Activated naive CD8-positive, alpha-beta T cell treated with anti-CD3 and anti-CD28 coated beads, Interleukin-2, amount 50 U/mL, for 24 hours (primary cell): Measurements from ENCODE around the gene MED29.
A peak's percentile ranks its signal among the peaks of the same experiment; 100 is the strongest.

Experiments
- ATAC-seq: fragments of 150-1000 bp; cut with Tn5 transposase; one replicate; pipeline ENCODE4 v1.10.0; 2021
- DNase-seq: peaks from one replicate; pipeline ENCODE4 v3.0.0; 2021
- H3K27ac Mint-ChIP-seq: one replicate; pipeline ENCODE4 v1.8.0; 2021; ENCODE audit warnings: mild to moderate bottlenecking, mixed read lengths
- H3K27me3 Mint-ChIP-seq: one replicate; pipeline ENCODE4 v1.8.0; 2021; ENCODE audit warnings: mixed read lengths
- H3K36me3 Mint-ChIP-seq: one replicate; pipeline ENCODE4 v1.8.0; 2021; ENCODE audit warnings: low read depth, mixed read lengths
- H3K4me1 Mint-ChIP-seq: one replicate; pipeline ENCODE4 v1.8.0; 2021; ENCODE audit warnings: mixed read lengths
- H3K4me3 Mint-ChIP-seq: one replicate; pipeline ENCODE4 v1.8.0; 2021; ENCODE audit warnings: mild to moderate bottlenecking, moderate library complexity, mixed read lengths
- H3K9me3 Mint-ChIP-seq: one replicate; pipeline ENCODE4 v1.8.0; 2021; ENCODE audit warnings: mixed read lengths

The MED29 gene

DNA sequence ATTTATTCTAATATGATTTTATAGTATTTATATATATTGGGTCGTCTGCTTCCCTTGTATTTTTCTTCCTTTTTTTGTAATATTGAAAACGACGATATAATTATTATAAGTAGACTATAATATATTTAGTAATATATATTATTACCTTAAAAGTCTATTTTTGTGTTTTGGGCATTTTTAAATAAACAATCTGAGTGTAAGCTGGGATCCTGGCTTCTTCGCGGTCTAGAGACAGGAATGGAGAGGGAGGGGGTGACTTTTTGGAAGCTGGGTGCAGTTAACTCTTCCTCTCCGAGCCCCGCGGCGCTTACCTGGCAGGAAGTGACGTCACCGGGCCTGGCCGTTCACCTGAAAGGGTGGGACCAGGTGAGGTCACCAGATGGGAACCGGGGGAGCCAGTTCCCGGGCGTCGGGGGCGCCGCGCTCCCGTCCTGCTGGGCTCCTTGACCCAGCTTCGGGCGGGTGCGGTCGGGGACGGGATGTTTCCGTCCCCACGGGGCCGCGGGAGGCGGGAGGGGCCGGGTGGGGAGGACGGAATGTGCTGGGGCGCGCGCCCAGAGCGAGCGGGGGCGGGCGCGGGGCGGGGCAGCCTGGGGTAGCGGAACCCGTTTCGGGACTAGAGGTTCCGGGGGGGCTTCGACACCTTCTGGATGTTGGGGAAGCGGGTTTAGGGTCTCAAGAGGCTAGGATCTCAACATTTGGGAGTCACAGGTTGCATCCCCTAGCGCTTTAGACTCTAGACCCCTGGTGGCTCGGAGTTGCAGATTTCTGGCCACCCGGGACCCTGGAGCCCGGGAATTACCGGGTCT is 18.2 kb downstream of the MED29 start:
- DNase-seq (peak; percentile 81), ATAC-seq (no peak)
- Mint-ChIP-seq H3K27ac (peak overlapping the region; percentile 95), H3K4me1 (peaks cover 60% of the 10 kb centered on the region), H3K9me3 (no peaks in the 10 kb centered on the region), H3K4me3 (peak overlapping the region; percentile 86), H3K36me3 (peaks cover 17% of the 10 kb centered on the region), H3K27me3 (peaks cover 2% of the 10 kb centered on the region)

DNA sequence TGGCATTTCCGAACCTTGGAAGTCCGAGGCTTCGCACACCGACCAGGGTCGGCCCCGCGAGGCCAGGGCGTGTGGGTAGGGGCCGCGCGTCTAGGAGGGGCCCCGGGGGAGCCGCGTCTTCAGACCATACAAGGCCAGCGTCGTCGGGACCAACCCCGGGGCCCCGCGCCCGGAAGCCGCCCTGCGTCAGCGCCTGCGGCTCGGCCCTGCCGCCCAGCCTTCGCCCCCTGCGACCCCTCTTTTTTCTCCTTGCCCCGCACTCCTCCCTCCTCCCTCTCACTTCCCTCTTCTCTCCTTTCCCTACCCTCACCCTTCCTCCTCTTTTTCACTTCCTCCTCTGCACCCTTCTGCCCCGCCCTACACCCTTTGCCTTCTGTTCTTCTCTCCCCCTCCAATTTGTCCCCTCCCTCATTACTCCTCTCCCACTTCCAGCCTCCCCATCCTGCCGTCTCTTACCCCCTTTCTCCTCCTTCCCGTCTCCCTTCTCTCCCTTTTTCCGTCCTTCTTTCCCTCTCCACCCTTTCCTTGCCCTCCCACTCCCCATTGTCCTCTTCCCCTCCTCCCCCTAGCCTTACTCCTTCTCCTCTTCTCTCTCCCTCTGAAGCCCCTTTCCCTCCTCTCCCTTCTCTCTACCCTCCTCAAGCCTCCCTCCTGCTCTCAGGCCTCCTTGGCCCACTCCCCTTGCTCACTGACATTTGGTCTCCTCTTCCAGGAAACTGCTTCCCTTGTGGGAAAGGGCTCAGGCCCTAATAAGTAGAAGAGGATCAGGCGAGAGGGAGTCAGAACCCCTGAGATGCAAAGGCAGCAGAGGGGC is 19.0 kb downstream of the MED29 start:
- peak overlapping the region; percentile 86 for H3K4me3 Mint-ChIP-seq
- H3K36me3 Mint-ChIP-seq: peaks cover 17% of the 10 kb centered on the region
- H3K9me3 Mint-ChIP-seq: no peaks in the 10 kb centered on the region
- peaks cover 55% of the 10 kb centered on the region for H3K4me1 Mint-ChIP-seq
- peak; percentile 77 for DNase-seq
- peak overlapping the region; percentile 95 for H3K27ac Mint-ChIP-seq
- H3K27me3 Mint-ChIP-seq: peaks cover 2% of the 10 kb centered on the region
- peak; percentile 21 for ATAC-seq

DNA sequence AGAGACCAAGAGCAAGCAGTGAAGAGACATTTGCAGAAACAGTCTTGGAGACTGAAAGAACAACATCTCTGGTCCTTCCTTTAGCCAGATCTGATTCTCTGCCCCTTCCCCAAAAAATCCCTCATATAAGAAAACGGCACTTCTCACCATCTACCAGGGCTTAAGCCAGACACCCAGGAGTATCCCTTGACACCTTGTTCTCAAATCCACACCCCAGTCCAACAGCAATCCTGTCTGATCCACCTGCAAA is 19.6 kb downstream of the MED29 start:
- peaks cover 2% of the 10 kb centered on the region for H3K27me3 Mint-ChIP-seq
- DNase-seq (no peak), ATAC-seq (no peak)
- peak overlapping the region; percentile 86 for H3K4me3 Mint-ChIP-seq
- H3K4me1 Mint-ChIP-seq: peaks cover 50% of the 10 kb centered on the region
- peaks cover 17% of the 10 kb centered on the region for H3K36me3 Mint-ChIP-seq
- H3K27ac Mint-ChIP-seq: peak overlapping the region; percentile 95
- no peaks in the 10 kb centered on the region for H3K9me3 Mint-ChIP-seq

DNA sequence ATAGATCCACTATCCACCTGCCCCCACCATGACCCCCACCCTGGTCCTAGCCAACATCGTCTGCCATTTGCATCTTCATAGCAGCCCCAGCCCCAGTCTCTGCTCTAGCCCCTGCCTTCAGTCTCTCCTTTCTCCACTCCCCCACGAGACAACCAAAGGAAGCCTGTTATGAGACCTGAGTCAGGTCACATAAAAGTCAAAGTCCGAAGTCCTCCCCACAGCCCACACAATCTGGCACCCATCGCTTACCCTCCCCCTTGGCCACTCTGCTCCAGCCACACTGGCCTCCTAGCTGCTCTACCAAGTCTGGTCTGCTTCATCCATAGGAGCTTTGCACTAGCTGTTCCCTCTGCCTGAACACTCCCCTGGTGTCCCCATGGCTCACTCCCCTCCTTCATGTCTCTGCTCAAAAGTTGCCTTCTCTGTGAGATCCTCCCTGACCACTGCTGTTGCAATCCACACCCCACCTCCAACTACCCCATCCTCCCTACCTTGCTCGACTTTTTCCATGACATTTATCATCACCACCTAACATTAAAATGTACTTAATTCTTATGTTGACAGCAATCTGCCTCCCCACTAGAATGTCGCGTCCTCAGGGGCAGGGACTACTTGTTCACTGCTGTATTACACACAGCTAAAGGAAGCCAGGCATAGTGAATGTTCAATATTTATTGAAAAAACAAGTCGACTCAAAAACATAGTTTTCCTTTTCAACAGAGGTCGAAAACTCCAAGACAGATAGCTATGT is 20.1 kb downstream of the MED29 start:
- peak overlapping the region; percentile 86 for H3K4me3 Mint-ChIP-seq
- H3K27me3 Mint-ChIP-seq: peaks cover 2% of the 10 kb centered on the region
- no peaks in the 10 kb centered on the region for H3K9me3 Mint-ChIP-seq
- H3K4me1 Mint-ChIP-seq: peaks cover 45% of the 10 kb centered on the region
- ATAC-seq: no peak
- H3K36me3 Mint-ChIP-seq: peaks cover 17% of the 10 kb centered on the region
- peak overlapping the region; percentile 95 for H3K27ac Mint-ChIP-seq
- no peak for DNase-seq

DNA sequence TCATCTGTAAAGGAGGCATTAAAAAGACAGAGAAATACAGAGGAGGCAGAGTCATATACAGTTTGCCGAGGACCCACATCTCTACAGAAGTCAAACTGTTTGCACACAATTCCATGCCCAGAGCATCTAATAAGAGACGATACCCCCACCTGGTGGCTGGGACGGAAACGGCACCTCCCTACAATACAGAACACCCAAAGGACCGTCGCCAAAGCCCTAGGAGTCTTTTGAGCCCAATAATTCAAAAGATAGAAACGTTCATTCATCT is 20.6 kb downstream of the MED29 start:
- H3K4me3 Mint-ChIP-seq: peak overlapping the region; percentile 86
- peaks cover 17% of the 10 kb centered on the region for H3K36me3 Mint-ChIP-seq
- no peaks in the 10 kb centered on the region for H3K9me3 Mint-ChIP-seq
- peak; percentile 90 for DNase-seq
- peaks cover 44% of the 10 kb centered on the region for H3K4me1 Mint-ChIP-seq
- peak overlapping the region; percentile 95 for H3K27ac Mint-ChIP-seq
- peak; percentile 55 for ATAC-seq
- peaks cover 2% of the 10 kb centered on the region for H3K27me3 Mint-ChIP-seq

DNA sequence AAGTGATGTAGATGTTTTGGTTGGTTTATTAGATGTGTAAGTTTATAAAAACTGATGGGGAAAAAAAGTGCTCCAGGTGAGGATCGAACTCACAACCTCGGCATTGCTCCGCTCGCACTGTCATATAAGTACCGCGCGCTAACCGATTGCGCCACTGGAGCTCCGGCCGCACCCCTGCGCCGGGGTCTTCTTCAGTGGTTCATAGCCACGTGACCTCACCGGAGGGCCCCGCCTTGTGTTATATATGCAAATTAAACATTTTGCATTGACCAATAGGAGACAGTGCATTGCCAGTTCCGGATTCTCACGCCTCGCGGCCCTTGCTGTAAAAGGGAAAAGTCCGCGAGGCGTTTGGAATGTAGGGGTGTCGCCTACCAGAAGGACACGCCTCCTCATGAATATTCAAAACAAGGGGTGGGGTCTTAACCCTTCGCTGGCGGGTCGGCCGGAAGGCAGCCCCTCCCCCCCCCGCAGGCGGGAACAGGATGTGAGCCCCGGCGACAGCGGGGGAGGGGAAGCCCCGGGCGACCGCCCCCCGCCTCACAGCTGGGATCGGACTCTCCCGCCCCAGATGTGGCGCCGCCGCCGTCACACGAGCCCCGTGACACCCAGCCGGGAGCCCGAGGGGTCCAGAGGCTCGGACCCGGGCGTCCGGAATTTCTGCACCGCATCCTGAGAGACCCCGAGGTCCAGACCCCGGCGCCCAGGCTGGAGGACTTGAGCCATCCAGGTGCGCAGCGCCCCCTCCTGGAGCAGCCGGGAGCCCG is 21.1 kb downstream of the MED29 start, which contains the start of gene PLEKHG2:
Gene PLEKHG2 (plus strand): TSS at position 570 of the 767 bp plus-strand sequence. CDS start 1,418 bp downstream, outside the sequence.
- H3K36me3 Mint-ChIP-seq: peaks cover 14% of the 10 kb centered on the region
- peak; percentile 97 for DNase-seq
- no peaks in the 10 kb centered on the region for H3K9me3 Mint-ChIP-seq

DNA sequence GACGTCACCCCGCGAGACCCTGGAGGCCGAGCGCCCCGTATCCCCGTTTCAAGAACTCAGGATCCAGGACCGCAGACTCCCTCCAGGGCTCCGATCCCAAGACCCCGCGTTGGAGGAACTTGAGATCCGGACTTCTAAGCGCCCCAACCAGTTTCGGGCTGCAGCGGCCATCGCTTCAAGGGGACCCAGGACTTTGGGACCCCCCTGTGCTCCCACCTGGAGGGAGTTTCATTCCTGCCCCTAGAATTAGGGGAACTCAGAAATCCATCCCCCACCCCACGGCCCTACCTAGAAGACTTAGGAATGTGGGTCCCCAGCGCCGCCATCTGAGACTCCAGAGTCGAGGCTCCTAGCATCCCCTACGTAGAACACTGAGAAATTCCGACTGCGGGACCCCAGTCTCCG is 21.7 kb downstream of the MED29 start:
- Mint-ChIP-seq H3K27me3 (peaks cover 2% of the 10 kb centered on the region), H3K4me3 (peak overlapping the region; percentile 86), H3K36me3 (peaks cover 12% of the 10 kb centered on the region), H3K27ac (peak overlapping the region; percentile 31), H3K4me1 (peaks cover 42% of the 10 kb centered on the region), H3K9me3 (no peaks in the 10 kb centered on the region)
- ATAC-seq (no peak), DNase-seq (no peak)

More for the DNA sequence above, 21.1 kb downstream of the MED29 start, which contains the start of gene PLEKHG2:
- Mint-ChIP-seq H3K4me1 (peaks cover 44% of the 10 kb centered on the region), H3K27ac (peak within 1 kb of the TSS; percentile 95), H3K4me3 (peak within 1 kb of the TSS; percentile 86), H3K27me3 (peaks cover 2% of the 10 kb centered on the region)
- peak; percentile 72 for ATAC-seq

DNA sequence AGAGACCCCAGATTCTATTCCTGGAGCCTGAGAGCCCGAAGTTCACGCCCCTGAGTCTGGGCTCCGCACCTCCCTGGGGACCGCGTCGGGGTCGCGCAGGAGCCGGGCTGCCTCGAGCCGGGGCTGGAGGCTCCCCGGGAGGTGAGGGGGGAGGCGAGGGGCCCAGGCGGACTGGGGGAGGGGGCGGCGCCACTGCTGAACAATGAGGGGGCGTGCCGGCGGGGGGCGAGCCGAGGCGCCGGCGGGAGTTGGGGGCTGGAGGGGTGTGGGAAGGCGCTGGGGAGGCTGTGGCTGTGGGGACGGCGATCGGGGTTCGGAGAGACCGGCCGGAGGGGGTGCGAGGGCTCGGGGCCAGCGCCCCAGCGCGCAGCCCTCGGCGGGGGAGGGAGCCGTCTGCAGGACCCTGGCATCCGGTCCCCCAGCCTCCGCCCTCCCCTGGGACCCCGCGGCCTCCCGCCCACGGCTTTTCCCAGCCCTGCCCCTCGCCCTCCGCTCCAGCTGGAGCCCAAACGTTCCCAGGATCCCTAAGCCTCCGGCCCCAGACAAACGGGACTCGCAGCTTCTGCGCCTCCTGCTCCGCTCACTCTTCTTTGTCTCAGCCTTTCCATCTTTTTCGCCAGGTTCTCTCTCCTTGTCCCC is 22.2 kb downstream of the MED29 start:
- peaks cover 2% of the 10 kb centered on the region for H3K27me3 Mint-ChIP-seq
- no peaks in the 10 kb centered on the region for H3K9me3 Mint-ChIP-seq
- peaks cover 8% of the 10 kb centered on the region for H3K36me3 Mint-ChIP-seq
- H3K27ac Mint-ChIP-seq: peak overlapping the region; percentile 78
- H3K4me3 Mint-ChIP-seq: peak overlapping the region; percentile 86
- DNase-seq: no peak
- peaks cover 41% of the 10 kb centered on the region for H3K4me1 Mint-ChIP-seq
- no peak for ATAC-seq

DNA sequence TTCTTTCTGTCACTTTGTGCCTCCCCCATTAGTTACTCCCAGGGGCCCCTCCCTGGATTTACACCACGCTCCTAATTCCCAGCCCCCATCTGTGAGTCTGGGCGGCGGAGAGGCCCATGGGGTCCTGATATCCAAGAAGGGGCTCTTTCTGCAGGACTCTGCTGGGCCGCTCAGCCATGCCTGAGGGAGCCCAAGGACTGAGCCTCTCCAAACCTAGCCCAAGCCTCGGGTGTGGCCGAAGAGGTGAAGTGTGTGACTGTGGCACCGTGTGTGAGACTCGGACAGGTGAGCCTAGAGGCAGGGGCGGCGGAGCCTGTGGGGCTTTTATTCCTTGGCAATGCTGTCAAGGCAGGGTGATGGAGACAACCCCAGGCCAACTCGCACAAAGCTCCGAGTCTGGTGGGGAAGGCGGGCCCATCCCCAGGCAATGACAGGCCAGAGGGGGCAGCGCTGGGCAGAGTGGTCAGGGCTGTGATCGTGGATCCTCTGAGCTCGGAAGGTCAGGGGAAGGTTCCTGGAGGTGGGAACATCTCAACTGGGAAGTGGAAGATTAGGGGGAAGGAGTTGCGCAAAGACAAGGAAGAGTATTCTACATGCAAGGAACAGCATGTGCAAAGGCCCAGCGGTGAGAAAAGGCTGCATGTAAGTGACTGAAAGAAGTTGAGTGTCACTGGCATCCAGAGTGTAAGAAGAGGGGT is 22.9 kb downstream of the MED29 start:
- Mint-ChIP-seq H3K4me1 (peaks cover 36% of the 10 kb centered on the region), H3K27ac (peak overlapping the region; percentile 78), H3K27me3 (peaks cover 2% of the 10 kb centered on the region), H3K36me3 (peaks cover 4% of the 10 kb centered on the region), H3K4me3 (peak overlapping the region; percentile 86), H3K9me3 (no peaks in the 10 kb centered on the region)
- DNase-seq (no peak), ATAC-seq (no peak)

DNA sequence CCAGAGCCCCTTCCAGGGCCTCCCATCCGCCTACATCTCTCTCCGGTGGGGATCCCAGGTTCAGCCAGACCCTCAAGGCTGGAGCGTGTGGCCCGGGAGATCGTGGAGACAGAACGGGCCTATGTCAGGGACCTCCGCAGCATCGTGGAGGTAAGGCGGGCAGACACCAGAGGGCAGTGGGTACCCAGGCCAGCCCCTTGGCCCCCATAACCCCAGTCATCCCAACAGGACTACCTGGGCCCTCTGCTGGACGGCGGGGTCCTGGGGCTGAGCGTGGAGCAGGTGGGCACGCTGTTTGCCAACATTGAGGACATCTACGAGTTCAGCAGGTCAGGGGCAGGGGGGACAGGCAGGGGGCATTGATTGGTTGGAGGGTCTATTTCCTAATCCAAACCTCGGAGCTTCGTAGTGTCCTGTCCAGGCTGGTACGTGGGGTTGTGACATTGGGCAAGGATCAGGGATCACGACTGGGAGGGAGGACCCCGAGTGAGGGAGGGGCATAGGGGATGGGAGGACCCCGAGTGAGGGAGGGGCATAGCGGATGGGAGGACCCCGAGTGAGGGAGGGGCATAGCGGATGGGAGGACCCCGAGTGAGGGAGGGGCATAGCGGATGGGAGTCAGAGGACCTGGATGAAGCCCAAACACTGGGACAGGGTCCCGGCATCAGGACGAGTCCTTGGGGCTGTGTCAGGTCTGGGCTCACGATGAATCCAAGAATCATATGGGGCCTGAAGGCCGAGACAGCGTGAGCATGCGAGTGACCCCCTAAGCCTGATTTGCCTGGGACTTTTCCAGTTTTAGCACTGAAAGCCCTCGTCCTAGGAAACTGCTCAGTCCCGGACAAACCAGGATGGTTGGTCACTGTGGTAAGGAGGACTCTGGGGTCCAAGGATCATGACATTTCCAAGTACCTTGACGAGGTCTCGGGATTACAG is 24.2 kb downstream of the MED29 start:
- no peak overlapping the region for H3K4me3 Mint-ChIP-seq
- H3K27ac Mint-ChIP-seq: no peak overlapping the region
- H3K9me3 Mint-ChIP-seq: no peaks in the 10 kb centered on the region
- no peak for ATAC-seq
- peaks cover 31% of the 10 kb centered on the region for H3K4me1 Mint-ChIP-seq
- H3K27me3 Mint-ChIP-seq: peaks cover 2% of the 10 kb centered on the region
- no peak for DNase-seq
- H3K36me3 Mint-ChIP-seq: peaks cover 5% of the 10 kb centered on the region

DNA sequence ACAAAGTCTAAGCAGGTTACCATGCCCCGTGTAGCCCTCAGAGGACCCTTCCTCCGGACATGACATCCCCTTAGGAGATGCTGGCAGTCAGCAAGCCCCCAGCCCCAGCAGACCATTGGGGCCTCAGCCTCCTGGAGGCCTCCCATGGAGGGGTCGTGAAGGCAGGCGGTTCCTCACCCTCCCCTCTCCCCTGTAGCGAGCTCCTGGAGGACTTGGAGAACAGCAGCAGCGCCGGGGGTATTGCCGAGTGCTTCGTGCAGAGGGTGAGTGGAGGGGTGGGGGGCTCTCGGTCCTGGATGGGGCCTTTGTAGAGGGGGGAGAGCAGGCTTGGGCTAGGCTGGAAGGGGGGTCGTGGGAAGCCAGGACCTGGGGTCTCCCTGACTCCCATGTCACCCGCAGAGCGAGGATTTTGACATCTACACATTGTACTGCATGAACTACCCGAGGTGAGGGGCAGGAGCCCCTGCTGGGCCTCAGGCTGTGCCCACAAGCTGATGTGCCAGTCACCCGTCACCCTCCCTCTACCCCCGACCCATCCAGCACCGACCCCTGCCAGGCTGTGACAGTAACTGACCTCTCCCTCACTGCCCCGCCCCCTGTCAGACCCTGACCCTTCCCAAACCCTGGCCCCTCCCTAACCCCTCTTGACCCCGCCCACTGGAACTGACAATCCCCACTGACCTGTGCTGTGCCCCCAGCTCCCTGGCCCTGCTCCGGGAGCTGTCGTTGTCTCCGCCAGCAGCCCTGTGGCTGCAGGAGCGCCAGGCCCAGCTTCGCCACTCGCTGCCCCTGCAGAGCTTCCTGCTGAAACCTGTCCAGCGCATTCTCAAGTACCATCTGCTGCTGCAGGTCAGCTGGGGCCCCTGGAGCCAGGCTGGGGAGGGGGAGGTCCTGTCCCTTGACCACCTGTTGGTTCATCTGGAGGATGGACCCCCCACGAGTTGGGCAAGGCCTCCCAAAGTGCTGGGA is 25.3 kb downstream of the MED29 start:
- ATAC-seq (no peak), DNase-seq (no peak)
- no peak overlapping the region for H3K27ac Mint-ChIP-seq
- peaks cover 2% of the 10 kb centered on the region for H3K27me3 Mint-ChIP-seq
- H3K4me1 Mint-ChIP-seq: peaks cover 20% of the 10 kb centered on the region
- H3K9me3 Mint-ChIP-seq: no peaks in the 10 kb centered on the region
- peaks cover 5% of the 10 kb centered on the region for H3K36me3 Mint-ChIP-seq
- H3K4me3 Mint-ChIP-seq: no peak overlapping the region
